Measurements from ENCODE around the gene PDE3A. TPM values are rescaled to one million over a fixed set of nuclear protein-coding genes. Genes with fewer than 3 reads are reported as not detected.

Gene PDE3A
- total RNA-seq, 1 donor from 2014 or later: 4.9 TPM

DNA sequence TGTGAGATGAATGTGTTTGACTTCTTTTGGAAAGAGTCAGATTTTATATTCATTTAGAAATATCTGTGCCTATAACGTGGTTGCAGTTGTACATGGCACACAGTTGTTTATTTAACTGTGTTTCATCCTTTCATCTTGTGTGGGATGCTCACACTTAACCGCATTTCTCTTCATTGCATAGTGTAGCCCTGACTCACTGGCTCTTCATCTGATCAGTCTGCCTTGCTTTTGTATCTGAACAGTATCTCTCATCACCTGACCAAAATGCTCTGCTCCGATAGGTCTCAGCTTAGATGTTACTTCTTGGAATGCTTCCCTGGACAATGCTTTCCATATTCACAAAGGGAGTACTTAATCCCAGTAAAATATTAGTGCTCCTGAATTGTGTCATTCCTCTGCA, 83.4 kb downstream of the PDE3A start:
- no peak for DNase-seq (ENCODE audit: low spot score in 2 of 2)
- no peak for FAIRE-seq

DNA sequence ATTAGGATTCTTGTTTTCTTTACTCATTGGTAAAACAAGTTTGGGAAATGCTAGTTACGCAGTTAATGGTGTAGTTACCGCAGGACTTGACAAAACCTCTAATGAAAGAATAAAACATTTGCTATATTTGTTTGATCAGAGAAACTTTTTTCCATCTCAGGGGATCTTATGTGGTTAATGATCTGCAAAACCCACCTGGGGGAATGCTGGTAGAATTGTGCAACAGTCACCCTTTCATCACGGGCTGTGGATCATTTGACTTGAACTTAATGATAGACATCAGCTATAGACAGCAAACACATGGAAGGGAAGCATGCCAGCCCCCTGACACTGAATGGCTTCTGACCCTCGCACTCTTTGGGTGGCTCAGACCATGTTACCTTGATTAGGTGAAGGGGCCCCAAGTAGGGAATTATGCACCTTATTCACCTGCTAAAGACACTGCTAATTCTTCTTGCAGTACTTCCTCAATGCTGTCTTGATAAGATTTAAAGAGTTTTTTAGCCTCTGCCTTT, 84.2 kb downstream of the PDE3A start:
- FAIRE-seq (no peak), DNase-seq (ENCODE audit: low spot score in 2 of 2) (no peak)

DNA sequence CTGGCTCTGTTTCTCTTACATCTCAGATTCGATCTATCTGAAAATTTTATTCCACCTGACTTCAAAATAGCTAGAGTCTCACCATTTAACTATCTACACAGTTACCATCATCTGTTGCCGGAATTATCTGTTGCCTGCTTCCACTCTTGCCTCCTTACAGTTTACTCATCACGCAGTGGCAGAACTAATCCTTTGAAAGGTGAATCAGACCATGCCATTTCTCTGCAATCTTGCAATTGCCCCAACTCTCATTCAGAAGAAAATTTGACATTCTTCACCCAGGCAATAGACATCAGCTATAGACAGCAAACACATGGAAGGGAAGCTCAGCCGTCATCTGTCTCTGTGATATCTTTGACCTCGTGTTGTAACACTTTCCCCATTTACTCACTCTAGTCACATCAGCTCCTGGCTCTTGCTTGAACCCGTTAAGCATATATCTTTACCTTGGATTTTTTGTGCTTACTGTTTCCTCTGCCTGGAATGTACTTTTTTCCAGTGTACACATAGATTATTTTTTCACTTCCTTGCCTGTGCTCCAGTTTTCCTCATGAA, 85.5 kb downstream of the PDE3A start:
- DNase-seq (ENCODE audit: low spot score in 2 of 2): no peak
- FAIRE-seq: no peak

DNA sequence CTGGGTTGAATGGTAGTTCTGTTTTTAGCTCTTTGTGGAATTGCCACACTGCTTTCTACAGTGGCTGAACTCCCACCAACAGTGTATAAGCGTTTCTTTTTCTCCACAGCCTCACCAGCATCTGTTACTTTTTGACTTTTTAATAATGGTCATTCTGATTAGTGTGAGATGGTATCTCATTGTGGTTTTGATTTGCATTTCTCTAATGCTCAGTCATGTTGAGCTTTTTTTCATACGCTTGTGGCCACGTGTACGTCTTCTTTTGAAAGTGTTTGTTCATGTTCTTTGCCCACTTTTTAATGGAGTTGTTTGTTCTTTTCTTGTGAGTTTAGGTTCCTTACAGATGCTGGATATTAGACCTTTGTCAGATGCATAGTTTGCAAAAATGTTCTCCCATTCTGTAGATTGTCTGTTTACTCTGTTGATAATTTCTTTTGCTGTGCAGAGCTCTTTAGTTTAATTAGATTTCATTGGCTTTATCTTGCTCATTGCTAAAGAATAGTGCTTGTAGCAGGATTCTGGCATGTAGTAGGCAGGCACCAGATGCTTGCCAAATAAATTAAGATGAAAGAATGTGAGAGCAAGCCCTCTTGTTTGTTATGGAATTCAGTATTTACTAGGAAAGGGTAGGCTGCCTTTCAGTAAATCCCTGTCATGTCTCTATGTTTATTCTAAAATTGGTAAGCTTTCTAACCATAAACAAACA, 86.8 kb downstream of the PDE3A start:
- FAIRE-seq: no peak
- DNase-seq (ENCODE audit: low spot score in 2 of 2): no peak

DNA sequence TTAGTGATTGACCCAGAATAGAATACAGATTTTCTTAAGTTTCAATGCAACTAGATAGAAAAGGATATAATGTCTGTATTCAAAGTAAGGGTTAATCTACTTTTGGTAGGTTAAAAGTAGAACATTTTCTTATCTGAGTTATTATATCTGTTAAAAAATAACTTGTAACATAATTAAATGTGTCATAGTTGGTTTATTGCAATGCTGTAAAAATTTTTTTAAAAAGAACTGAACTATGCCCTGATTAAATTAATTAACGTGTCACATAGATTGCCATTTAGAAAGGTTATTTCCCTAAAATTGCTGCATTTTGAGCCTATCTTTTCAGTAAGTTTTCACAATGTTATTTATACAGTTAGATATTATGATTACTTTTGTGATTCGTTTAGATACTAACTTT, 89.2 kb downstream of the PDE3A start:
- FAIRE-seq (no peak), DNase-seq (ENCODE audit: low spot score in 2 of 2) (no peak)

DNA sequence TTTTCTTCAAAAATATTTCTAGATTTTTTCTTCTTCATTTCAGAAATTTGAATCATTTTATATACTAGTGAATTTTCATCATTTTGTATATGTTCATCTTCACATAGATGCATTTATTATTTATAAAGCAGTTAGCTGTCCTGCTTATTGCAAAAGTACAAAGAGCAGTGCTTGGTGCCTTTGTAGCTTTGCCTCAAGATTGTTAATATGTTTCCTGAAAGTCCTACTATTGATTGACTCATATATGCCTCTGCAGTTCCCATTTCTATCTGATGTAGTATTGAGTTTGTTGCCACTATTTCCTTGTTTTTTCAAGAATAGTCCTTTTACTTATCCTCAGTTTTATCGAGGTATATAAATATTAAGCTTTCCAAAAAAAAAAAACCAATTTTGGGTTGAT, 89.7 kb downstream of the PDE3A start:
- DNase-seq (ENCODE audit: low spot score in 2 of 2): no peak
- FAIRE-seq: peak; percentile 28

DNA sequence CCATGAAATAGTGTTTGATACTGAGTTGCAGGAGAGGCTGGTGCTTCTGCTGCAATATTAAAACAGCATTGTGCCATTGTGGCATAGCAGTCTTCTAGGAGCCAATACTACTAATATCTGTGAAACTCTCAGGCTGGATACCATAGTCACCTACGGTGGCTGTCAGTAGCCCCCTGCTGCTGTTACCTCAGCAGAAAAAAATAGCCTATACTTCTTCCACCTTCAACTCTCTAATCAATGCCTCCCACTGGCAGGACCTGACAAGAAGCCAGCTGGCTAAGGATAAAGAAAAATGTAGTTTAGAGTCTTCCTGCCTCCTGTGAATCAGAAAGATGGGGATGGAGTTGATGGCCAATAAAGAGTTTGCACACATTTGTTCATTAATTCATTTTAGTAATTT, 91.6 kb downstream of the PDE3A start:
- DNase-seq (ENCODE audit: low spot score in 2 of 2) (no peak), FAIRE-seq (no peak)

DNA sequence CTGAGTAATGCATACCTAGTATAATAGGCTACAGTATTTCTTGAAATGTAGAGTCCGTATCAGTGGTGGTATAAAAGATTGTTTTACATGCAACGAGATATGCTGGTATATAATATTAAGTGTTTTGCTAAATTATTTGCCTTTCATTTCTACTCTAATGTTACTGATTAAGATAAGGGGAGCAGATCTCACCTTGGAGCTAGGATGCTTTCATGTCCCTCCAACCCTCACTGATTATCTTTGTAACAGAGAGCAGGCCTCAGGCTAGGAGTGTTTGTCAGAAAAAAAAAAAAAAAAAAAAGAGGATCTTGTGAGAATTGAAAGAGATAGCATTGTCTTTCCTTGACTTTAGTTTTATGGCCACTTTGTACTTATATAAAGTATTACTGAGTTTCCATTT, 92.6 kb downstream of the PDE3A start:
- FAIRE-seq (no peak), DNase-seq (ENCODE audit: low spot score in 2 of 2) (no peak)

DNA sequence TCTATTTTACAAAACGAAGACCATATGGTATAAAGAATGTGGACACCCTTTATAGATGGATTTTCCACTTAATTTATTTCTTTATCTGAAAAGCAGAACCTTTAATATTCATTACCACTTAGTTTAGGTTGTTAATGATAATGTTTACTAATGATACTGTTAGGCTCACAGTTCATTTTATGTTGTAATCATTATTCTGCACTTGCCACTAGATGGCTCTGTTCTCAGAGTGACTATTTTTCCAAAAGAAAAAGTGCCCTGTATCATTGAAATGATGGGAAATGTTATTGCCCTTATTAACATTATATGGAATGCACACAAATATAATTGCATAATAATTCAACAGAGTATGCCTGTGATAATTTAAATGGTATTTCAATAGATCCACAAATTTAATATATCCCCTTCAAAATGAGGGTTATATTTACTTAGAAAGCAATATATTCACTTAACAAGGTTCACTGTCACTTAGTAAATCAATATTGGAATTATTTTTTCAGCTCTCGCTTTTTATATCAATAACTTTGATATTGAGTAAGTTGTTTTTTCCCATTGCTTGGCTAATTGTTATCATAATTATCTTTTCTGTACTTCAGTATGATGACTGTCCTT, 95.7 kb downstream of the PDE3A start:
- FAIRE-seq: peak; percentile 90
- no peak for DNase-seq (ENCODE audit: low spot score in 2 of 2)

DNA sequence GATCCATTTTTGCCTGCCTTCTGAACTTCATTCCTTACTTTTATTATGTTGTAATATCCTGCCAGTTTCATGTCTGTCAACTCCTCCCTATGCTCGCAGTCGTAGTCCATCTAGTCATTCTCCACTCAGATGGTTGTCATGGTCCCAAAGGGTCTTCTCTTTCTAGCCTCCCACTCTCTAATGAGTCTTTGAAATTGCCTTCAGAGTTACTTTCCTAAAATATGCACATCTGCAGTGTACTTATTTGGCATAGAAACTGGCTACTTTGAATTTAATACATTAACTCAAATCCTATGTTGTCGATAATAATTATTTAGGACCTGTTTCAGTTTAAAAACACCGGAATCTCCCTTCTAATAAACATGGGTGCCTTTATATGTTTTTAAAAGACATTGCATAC, 101.0 kb downstream of the PDE3A start:
- FAIRE-seq: no peak
- DNase-seq (ENCODE audit: low spot score in 2 of 2): no peak

DNA sequence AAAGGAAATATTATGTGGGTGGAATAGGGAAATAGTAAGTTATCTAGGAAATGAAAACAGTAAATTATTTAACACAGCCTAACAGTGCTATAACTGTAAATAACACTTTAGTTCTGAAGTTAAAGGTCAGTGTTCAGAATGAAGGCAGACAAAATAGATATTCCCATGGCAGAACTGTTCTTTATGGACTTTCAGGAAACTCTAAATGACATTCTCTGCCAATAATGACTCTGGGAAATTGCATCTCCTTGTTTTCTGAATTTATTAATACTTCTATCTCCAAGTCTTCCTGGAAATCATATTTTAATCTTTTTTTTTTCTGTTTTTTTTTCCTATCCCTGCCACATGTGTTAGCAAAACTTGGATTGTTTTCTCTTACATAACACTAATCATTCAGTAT, 101.4 kb downstream of the PDE3A start:
- DNase-seq (ENCODE audit: low spot score in 2 of 2) (no peak), FAIRE-seq (no peak)

DNA sequence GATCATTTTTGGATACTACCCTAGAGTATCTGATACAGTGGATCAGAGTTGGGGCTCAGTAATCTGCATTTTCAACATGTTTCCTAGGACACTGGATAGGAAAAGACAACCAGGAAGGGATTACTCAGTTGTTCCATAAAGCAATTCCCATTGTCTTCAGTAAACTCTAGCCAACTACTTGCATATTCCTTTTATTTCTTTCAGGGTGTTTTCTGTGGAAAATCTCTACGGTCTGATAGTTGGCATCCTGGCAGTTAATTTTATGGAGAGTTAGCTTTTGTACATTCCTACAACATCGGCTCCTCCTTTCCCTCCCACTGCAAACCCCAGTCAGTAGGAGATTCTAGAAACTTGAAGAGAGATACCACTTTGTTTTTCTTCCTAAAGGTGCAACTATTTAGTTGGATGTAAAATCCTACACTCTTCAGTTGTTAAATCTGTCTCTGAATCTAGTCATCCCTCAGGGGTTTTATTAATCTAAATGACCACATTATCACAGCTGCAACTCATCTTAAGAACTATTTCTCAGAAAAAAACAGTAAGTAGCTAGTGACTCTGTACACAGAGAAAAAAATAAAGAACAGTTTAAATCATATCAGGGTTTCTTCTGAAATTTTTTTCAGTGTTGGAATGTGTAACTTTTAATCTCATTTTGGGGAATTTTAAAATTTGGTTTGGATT, 103.9 kb downstream of the PDE3A start:
- no peak for DNase-seq (ENCODE audit: low spot score in 2 of 2)
- no peak for FAIRE-seq

DNA sequence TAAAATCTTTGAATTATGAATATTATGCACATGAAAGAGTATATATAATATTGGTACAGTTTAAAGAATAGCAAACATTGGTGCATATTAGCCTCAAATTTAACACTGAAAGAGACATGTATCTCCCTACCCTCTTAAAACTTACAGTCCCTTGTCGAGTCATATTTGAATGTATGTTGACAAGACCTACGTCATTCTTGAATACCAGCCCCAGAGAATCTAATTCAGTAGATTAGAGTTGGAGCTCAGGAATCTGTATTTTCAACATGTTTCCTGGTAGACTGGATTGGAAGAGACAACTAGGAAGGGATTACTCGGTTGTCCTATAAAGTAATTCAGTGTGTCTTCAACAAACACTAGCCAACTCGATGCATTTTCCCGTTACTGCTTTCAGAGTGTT, 104.8 kb downstream of the PDE3A start:
- no peak for FAIRE-seq
- no peak for DNase-seq (ENCODE audit: low spot score in 2 of 2)

DNA sequence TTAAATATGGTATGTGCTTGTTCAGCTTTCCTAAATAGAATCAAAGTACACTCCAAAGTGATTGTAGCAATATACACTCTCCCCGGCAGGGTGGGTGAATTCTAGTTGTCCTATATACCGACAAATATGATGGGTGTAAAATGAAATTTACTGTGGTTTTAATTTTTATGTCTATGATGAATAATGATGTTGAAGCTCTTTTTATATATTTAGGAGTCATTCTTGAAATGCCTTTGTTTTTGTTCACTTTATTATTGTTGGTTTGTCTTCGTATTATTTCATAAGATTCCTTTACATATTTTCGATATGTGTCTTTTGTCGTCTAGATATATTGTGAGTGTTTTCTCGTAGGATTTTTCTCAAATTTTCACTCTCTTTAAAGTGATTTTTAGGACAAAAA, 105.7 kb downstream of the PDE3A start:
- FAIRE-seq: no peak

DNA sequence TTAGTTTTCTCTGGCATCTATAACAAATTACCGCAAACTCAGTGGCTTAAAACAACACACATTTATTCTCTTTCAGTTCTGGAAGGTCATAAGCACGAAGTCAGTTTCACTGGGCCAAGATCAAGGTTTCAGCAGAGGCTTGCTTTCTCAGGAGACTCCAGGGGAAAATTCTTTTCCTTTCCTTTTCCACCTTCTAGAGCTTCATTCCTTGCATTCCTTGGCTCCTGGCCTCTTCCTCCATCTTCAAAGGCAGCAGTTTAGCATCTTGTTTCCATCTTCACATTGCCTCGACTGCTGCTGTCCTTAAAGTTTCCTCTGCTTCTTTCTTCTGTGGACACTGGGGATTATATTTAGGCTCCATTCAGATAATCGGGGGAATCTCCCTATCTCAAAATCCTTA, 106.1 kb downstream of the PDE3A start:
- FAIRE-seq (no peak), DNase-seq (ENCODE audit: low spot score in 2 of 2) (no peak)

More for the DNA sequence above, 105.7 kb downstream of the PDE3A start:
- DNase-seq (ENCODE audit: low spot score in 2 of 2): no peak

DNA sequence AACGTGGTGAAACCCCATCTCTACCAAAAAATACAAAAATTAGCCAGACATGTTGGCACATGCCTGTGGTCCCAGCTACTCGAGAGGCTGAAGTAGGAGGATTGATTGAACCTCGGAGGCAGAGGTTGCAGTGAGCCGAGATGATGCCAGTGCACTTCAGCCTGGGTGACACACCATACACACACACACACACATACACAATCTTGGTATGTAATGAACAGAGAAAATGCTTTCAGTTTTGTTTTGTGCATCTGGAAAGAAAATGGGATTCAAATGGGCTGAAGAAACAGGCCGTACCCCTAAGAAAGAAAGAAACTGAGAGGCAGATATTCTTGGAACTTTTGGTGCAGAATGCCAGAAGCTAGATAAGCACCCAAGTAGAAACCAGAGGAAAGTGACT, 107.2 kb downstream of the PDE3A start:
- no peak for FAIRE-seq
- DNase-seq (ENCODE audit: low spot score in 2 of 2): no peak

DNA sequence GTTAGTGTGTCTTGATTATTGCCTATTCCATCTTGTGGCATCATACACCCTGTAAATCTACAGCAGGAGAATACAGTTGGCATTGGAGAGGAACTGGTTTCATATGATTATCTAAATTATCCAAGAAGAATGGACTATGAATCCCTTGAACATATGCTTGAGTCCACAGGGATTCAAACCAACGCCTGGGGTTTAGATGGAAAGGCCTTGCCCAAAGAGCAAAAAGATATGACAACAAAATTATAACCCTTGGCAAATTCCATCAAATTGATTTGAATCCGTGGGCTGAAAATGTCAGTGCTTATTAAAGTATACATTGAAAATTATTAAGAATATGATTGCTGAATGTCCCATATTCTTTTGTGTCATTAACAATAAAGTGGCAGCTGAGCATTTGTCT, 108.2 kb downstream of the PDE3A start:
- FAIRE-seq (no peak), DNase-seq (ENCODE audit: low spot score in 2 of 2) (no peak)

DNA sequence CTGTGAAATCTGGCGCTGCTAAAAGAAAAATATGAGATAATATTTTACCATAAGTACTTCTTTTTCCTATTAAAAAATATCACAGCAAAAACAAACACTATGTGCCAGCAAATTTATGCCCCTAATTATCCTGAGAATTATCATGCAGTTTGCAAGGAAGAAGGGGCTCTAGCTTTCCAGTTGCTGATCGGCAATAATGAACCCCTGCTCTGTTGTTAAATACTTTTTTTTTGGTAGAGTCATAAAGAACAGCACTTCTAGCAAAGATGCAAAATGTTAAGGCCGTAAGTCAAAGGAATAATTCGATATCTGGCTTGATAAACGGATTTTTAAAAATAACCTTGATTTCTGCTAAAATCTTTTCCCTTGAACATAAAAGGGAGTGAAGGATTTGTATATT, 108.9 kb downstream of the PDE3A start:
- FAIRE-seq: no peak
- DNase-seq (ENCODE audit: low spot score in 2 of 2): no peak

DNA sequence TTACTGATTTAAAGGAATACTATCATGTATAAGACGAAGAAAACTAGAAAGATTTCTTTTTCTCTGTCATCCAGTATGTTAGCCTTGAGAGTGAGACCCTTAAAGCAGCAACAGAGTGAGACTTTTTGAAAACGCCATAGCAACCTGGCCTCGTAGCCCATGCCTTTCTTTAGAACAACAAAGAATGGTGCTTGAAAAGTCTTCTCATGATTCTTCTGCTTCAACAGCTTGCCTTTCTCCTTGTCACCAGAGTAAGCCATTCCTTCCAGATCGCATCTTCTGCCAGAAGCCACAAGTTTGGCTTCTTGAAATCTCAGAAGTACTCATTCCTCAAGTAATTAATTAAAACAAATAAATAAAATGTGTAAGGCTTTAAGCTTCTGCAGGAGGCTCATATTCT, 109.3 kb downstream of the PDE3A start:
- no peak for FAIRE-seq
- DNase-seq (ENCODE audit: low spot score in 2 of 2): no peak

DNA sequence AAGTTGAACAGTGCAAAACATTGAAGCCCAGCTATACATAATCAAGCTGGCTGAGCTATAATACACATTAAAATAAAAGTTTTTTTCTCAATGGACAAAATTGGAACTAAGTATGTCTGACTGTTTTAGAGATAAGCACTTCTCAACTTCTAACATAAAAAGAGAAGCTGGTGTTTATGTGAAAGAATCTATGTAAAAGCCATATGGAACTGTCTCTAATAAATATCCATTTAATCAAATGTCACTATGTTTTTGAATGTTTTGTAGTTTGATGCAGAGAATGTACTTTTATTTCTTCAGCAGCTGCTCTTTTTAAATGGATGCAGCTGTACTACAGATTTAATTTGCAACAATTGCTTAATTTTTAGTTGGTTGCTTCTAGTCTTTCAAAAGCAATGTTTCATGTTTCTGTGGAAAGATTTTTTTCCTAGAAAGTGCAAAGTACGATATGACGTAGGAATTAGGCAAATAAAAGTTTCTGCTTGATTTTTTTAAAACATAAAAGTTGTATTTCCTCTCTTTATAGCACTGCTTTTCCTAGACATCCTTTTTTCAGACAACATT, 114.2 kb downstream of the PDE3A start:
- DNase-seq (ENCODE audit: low spot score in 2 of 2) (no peak), FAIRE-seq (no peak)

DNA sequence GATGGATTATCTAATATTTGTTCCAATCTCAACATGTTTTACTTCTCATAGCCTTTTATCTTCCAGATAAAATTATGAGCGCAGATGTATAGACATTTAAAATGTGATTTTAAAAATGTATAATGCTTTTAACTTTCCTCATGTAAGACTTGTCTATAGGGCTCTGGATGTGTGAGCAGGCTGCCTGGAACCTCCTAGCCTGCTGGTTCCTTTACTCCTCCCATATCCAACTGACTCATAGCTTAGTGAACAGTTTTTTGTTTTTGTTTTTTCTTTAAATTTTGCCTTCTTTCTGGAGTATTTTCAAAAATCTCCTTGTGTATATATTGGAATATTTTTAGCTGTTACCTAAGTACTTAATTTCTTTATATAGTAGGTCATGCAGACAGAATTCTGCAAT, 115.4 kb downstream of the PDE3A start:
- FAIRE-seq (no peak), DNase-seq (ENCODE audit: low spot score in 2 of 2) (no peak)
